Epithelial cell of esophagus (primary cell): Measurements from ENCODE around the gene HOXC4.

Experiments used
- DNase-seq: peaks from one replicate; pipeline ENCODE4 v3.0.0; 2010; ENCODE audit warnings: low read depth
- H3K4me3 ChIP-seq: 2 replicates; pipeline ENCODE4 v1.5.1; 2011; ENCODE audit warnings: mild to moderate bottlenecking, low read length, control low read depth
- TF ChIP-seq, protein P1 (sequence below): IDR thresholded peaks from 2 replicates; pipeline ENCODE4 v1.5.1; 2011; ENCODE audit warnings: low read depth, mild to moderate bottlenecking, low read length, control low read depth, inconsistent platforms; ENCODE audit not compliant: insufficient read depth; ENCODE audit errors: missing control alignments

HOXC4 gene

DNA sequence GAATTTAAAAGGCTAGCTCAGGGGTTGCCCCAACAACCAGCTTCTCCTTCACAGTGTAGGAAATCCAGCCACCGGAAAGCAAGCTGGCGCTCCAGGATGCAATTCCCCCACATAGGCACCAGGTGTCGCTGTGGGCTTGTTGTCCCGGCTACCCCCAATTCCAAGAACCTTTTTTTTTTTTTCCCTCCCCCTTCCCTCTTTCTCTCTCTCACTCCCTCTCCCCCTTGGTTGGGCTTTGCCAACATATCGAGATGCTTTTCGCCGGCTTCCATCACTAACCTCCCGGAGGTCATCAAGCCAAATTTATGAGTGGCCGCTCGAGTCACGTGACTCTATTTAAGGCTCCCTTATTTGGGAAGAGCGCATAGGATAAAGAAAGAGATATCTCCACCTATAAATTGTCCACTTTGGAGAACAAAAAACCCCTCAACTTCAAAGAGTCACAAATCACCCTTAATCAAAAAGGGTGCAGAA is 21.0 kb upstream of the HOXC4 start, which contains the start of gene HOXC5:
HOXC5 (plus strand) TSS at position 424 of the 474 bp plus-strand sequence. CDS start 73 bp downstream, outside the sequence.
- peak within 1 kb of the TSS; percentile 22 for H3K4me3 ChIP-seq
- TF ChIP-seq, protein P1, sequence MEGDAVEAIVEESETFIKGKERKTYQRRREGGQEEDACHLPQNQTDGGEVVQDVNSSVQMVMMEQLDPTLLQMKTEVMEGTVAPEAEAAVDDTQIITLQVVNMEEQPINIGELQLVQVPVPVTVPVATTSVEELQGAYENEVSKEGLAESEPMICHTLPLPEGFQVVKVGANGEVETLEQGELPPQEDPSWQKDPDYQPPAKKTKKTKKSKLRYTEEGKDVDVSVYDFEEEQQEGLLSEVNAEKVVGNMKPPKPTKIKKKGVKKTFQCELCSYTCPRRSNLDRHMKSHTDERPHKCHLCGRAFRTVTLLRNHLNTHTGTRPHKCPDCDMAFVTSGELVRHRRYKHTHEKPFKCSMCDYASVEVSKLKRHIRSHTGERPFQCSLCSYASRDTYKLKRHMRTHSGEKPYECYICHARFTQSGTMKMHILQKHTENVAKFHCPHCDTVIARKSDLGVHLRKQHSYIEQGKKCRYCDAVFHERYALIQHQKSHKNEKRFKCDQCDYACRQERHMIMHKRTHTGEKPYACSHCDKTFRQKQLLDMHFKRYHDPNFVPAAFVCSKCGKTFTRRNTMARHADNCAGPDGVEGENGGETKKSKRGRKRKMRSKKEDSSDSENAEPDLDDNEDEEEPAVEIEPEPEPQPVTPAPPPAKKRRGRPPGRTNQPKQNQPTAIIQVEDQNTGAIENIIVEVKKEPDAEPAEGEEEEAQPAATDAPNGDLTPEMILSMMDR: peak; percentile 91
- DNase-seq: peak; percentile 70

DNA sequence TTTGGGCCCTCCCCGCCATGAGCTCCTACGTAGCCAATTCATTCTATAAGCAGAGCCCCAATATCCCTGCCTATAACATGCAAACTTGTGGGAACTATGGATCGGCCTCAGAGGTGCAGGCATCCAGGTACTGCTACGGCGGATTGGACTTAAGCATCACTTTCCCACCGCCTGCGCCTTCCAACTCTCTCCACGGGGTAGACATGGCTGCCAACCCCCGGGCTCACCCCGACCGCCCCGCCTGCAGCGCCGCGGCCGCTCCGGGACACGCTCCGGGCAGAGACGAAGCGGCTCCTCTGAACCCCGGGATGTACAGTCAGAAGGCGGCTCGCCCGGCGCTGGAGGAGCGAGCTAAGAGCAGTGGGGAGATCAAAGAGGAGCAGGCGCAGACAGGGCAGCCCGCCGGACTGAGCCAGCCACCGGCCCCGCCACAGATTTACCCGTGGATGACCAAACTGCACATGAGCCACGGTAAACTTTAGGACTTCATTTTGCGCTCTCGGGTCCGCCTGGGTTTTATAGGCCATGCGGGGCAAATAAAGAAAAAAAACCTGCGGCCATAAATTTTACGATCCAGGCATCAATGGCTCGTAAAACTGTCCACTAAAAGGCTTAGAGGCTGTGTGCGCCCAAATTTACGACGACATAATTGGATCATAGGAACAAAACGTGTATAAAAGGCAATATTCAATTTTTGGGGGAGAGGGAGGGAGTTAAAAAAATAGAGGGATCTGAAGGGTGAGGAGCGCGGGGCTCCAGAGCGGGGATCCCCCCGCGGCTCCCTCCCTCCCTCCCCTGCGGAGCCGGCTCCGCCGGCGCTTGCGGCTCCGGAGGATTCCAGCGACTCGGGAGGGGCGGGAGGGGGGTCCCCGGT is 20.3 kb upstream of the HOXC4 start:
- TF ChIP-seq, protein P1: no peak
- DNase-seq: no peak
- peak overlapping the region; percentile 22 for H3K4me3 ChIP-seq

DNA sequence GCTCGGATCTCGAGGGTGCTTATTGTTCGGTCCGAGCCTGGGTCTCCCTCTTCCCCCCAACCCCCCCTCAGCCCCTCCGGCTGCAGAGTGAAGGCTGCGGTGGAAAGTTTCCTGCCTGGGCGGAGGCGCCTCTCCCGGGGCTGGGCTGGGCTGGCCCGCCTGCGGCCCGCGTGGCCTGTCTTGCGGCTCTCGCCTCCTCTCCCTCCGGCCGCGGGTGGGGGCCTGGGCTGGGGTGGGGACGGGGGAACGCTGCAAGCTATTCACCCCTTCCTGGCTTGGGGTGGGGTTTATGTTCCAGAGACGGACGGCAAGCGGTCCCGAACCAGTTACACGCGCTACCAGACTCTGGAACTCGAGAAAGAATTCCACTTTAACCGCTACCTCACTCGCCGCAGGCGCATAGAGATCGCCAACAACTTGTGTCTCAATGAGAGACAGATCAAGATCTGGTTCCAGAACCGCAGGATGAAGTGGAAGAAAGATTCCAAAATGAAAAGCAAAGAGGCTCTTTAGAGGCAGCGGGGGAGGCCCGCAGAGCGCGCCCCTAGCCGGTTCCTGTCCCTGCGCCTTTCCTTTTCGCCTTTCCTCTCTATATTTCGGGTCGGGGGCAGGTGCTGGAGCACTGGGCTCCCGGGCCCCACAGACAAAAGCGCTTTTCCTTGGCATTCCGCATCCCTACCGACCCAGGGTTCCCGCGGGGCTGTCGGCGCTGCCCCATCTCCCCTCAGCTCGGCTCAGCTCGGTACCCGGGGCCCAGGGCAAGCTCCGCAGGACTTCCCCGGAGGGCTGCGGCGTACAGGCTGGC is 19.5 kb upstream of the HOXC4 start:
- no peak overlapping the region for H3K4me3 ChIP-seq
- no peak for DNase-seq
- TF ChIP-seq, protein P1: no peak

GRCh38 chr12:54034785-54035310 is 18.8 kb upstream of the HOXC4 start:
- TF ChIP-seq, protein P1: no peak
- H3K4me3 ChIP-seq: no peak overlapping the region
- no peak for DNase-seq

GRCh38 chr12:54035568-54036264 is 17.9 kb upstream of the HOXC4 start:
- H3K4me3 ChIP-seq: no peak overlapping the region
- TF ChIP-seq, protein P1: no peak
- DNase-seq: no peak

DNA sequence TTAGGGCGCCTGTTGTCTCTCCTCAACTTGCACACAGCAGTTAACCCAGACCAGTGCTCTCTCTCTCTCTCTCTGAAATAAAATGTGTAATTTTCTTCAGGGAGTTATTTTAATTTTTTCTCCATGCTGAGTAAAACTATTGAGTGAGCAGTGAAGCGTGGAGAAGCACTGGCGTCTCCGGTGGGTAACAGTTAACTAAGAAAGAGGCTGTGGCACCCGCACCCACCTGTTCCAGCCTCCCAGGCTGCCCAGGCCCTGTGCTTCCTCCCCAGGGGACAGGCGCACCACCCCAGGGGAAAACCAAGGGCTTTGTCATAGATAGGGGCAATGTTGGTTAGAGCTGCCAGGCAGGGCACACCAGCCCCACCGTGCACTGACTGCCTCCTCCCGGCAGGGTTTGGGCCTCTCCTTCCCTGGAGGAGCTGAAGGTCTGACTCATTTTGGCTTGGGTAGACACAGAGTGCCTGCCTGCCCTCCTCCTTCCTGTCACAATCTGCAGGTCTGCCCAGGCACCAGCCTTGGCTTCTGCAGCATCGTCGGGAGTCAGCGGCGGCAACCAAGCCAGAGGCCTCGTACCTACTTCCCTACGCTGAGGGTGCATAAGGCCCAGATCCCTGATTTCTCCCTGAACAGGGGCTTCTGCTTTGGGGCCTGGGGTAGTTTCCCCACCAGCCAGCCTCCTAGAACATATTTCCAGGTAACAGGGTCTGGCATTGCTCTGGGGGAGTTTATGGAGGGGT is 16.8 kb upstream of the HOXC4 start:
- H3K4me3 ChIP-seq: no peak overlapping the region
- TF ChIP-seq, protein P1: no peak
- DNase-seq: peak; percentile 60
